Stomach (tissue), 4 donors: ENCODE measurements around the gene TDG.

Source experiments
- EP300 ChIP-seq: sonication (generic); formaldehyde crosslinking; IDR thresholded peaks from one replicate; pipeline ENCODE4 v1.6.1; 2017; ENCODE audit warnings: antibody characterized with exemption
- POLR2A ChIP-seq, 4 donors: fragments of 450-650 bp; IDR thresholded peaks; one replicate each; pipeline ENCODE4 v1.6.1; 2016; ENCODE audit warnings: antibody characterized with exemption in 4 of 4, control low read depth in 2 of 4, mild to moderate bottlenecking in 1 of 4, moderate library complexity in 1 of 4
- POLR2AphosphoS5 ChIP-seq, 3 donors: sonication (generic); formaldehyde crosslinking; IDR thresholded peaks; one replicate each; pipeline ENCODE4 v1.6.1; 2016; ENCODE audit warnings: antibody characterized with exemption in 3 of 3
- TF ChIP-seq, protein P1 (sequence below), 7 experiments: fragments of 450-650 bp in 4 of 7; fragments of 200-600 bp in 3 of 7; sonication (generic) in 3 of 7; IDR thresholded peaks; one replicate each; pipeline ENCODE4 v1.5.1; 2016 to 2019; ENCODE audit warnings: antibody characterized with exemption in 7 of 7, control low read depth in 2 of 7, mild to moderate bottlenecking in 1 of 7

GRCh38 chr12:103929784-103930033, 36.0 kb upstream of the TDG start:
- TF ChIP-seq, protein P1, sequence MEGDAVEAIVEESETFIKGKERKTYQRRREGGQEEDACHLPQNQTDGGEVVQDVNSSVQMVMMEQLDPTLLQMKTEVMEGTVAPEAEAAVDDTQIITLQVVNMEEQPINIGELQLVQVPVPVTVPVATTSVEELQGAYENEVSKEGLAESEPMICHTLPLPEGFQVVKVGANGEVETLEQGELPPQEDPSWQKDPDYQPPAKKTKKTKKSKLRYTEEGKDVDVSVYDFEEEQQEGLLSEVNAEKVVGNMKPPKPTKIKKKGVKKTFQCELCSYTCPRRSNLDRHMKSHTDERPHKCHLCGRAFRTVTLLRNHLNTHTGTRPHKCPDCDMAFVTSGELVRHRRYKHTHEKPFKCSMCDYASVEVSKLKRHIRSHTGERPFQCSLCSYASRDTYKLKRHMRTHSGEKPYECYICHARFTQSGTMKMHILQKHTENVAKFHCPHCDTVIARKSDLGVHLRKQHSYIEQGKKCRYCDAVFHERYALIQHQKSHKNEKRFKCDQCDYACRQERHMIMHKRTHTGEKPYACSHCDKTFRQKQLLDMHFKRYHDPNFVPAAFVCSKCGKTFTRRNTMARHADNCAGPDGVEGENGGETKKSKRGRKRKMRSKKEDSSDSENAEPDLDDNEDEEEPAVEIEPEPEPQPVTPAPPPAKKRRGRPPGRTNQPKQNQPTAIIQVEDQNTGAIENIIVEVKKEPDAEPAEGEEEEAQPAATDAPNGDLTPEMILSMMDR (IDR thresholded peaks at IDR 0.05): no peak
- TF ChIP-seq POLR2A (IDR thresholded peaks at IDR 0.05): no peak
- TF ChIP-seq POLR2AphosphoS5 (IDR thresholded peaks at IDR 0.05): no peak
- no peak for TF ChIP-seq EP300
